Stimulated activated CD4-positive, alpha-beta T cell treated with anti-CD3 and anti-CD28 coated beads, Interleukin-4, amount 100 ng/mL, for 48 hours (primary cell): ENCODE measurements around the gene VWA5B2.
A peak's percentile ranks its signal among the peaks of the same experiment; 100 is the strongest.
"Not testable (repeated sequence)": the region's sequence is repeated elsewhere in the genome, so short reads cannot be mapped to it uniquely, and the experiment has no call there.

Source experiments
- DNase-seq, 2 donors: peaks; one replicate each; pipeline ENCODE4 v3.0.0-alpha.2; 2020; ENCODE audit warnings: low read depth in 2 of 2

Gene VWA5B2

DNA sequence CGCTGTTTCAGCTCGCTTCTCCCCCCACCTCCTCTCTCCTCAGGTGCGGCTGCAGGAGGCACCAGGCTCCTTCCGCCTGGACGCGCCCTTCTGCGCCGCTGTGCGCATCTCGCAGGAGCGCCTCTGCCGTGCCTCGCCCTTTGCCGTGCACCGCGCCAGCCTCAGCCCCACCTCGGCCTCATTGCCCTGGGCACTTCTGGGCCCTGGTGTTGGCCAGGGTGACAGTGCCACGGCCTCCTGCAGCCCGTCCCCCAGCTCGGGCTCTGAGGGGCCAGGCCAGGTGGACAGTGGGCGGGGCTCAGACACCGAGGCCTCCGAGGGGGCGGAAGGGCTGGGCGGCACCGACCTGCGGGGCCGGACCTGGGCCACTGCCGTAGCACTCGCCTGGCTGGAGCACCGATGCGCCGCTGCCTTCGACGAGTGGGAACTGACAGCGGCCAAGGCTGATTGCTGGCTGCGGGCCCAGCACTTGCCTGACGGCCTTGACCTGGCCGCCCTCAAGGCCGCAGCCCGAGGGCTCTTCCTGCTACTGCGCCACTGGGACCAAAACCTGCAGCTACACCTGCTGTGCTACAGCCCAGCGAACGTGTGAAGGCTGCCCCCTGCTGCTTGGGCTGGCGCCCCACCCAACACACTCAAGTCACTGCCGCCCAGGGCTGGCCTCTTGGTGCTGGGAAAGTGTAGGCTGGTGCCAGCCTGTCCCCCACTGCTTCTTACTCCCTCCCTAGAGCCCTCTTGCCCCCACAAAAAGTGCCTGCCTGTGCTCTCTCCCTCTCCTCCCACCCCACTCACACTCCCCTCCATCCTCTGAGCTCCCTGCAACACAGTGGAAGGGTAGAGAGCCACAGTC lies 12.3 kb downstream of the VWA5B2 start:
- DNase-seq, result no peak

DNA sequence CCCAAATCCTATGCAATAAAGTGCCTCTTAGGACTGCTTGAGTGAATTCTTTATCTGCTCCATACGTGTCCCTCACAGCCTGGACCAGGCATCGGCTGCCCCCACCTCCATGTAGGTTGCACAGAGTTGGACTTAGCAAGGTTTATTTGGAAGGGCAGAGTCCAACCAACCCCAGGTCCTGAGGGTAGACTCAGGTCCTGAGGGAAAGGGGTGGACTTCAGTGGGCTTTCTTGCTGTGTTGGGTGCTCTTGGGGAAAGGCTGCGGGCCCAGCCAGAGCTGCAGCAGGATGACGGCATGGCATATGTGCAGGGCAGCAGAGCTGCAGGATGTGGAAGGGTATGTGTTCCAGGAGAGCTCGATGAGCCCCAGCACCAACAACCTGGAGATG lies 12.9 kb downstream of the VWA5B2 start:
- DNase-seq, result no peak

DNA sequence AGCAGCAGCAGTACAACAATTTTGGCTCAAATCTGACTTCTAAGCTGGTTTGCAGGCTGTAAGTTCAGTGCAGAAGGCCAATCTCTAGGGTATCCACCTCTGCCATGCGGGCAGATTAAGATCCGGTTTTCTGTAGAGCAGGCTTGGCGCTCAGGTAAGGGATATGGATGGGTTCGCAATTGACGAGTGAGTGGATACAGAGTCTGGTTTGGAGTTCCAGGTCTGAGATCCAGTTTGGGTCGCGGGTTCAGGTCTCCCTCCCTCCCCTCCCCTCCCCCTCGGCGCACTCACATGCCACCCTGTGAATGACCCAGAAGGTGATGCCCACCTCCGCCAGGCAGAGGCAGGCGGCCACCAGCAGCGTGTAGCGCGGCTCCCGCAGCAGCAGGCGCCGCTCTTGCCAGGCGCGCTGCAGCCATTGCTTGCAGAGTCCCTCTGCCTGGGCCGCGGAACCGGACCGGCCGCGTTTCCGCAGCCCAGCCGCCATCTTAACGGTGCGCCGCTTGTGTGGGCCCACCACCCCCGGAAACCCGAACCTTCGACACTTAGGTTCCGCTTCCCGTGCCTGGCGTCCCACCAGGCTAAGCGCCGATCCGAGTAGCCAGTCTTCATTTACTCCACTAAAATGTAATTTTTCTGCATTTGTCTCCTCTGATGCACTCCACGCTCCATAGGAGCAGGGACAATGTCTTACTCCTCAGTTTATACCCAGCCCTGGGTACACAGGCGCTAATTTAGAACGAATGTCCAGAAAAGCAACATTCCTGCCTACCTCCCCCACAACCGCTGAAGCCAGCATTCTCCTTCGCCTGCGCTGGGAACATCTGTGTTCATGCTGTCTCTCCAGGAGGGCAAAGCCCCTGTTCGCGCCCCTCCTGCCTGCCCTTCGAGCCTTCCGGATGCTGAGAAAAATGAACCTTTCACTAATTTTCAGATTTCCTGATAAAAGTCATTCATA lies 19.3 kb downstream of the VWA5B2 start, which contains the start of gene ALG3:
Gene ALG3 (minus strand): TSS at position 509 of the 958 bp plus-strand sequence. CDS start 22 bp downstream, at position 487.
- peak; percentile 83 to 86 for DNase-seq

DNA sequence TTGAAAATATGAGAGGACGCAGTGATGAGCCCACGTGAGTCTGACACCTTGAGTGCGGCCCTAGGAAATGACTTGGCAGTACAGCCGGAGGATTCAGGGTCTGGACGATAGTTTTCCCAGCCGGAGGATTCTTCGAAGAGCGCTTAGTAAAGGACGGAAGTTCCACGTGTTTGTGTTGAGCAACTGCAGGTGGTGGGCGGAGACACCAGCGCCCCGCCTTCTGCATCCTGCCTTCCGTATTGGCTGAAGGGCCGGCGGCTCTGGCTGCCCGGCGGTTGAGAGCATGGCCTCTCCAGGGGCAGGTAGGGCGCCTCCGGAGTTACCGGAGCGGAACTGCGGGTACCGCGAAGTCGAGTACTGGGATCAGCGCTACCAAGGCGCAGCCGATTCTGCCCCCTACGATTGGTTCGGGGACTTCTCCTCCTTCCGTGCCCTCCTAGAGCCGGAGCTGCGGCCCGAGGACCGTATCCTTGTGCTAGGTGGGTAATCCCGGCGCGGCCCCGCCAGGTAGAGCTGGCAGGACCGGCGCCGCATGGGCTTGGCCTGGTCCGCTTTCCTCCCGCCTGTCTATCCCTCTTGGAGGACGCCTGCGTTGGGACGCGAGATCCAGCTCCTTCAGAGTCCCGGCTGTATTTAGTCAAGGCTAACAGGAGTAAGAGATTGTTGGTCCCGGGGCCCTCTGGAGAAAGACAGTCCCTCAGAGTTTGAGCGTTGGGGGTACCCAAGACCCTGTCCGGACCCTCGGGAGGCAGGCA lies 20.2 kb downstream of the VWA5B2 start, which contains the start of gene EEF1AKMT4:
Gene EEF1AKMT4 (plus strand): TSS at position 261 of the 755 bp plus-strand sequence. CDS start 23 bp downstream, at position 284.
- peak; percentile 88 to 96 for DNase-seq

DNA sequence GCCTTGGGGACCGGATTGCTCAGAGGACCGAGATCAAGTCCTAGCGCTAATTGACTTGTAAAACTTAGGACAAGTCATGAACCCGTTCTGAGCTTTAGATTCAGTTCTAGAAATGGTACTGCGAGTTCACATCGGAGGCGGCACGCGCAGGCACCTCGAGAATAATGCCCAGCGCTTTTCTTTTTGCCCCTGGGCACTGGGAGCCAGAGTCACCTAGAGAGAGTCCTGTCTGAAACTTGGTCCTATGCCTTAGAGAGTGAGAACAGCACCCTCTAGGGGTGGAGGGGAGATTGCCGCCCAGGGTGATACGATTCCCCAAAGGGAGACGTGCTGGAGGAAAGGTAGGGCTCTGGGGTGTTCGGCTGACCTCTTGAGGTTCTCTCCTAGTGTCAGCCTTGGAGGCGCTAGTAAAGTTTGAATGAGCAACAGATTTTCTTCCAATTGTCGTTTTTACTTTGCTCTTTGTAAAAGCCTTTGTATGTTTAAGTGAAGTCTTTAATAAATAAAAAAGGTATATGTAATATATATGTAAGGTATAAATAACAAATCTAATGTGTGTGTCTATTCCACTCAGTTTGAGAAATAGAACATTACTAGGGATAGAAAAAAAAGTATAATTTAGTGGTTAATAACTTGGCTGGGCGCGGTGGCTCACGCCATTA lies 20.9 kb downstream of the VWA5B2 start:
- peak; percentile 88 to 90 for DNase-seq

DNA sequence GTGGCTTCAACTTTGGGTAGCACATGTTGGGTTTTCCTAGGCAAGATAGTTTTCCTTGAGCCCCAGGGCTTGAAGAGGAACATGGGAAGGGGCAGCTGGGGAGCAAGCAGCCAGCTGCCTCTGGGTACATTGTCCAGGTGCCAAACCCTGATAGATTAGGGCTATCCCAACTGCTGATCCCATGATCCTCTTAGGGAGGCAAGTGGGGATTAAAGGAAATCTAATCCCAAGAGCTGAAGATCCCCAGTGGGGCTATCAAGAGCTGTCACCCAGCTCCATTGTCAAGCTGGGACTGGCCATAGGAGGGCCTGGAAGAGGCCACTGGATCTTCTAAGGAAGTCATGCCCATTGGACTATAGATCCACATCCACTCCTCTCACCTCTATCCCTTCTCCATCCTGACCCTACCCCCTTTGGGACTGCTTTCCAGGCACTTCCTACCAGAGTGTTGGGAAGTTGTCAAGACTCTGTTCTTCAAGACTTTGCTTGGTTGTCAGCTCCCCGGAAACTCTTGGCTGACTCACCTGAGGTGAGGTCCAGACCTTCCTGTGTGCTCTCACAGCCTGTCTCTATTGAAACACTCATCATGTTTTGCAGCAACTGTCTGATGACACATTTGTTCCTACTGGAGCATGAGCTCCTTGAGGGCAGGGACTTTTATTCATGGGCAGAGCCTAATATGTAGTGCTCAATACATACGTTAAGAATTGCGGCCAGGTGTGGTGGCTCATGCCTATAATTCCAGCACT lies 26.1 kb downstream of the VWA5B2 start:
- no peak for DNase-seq

DNA sequence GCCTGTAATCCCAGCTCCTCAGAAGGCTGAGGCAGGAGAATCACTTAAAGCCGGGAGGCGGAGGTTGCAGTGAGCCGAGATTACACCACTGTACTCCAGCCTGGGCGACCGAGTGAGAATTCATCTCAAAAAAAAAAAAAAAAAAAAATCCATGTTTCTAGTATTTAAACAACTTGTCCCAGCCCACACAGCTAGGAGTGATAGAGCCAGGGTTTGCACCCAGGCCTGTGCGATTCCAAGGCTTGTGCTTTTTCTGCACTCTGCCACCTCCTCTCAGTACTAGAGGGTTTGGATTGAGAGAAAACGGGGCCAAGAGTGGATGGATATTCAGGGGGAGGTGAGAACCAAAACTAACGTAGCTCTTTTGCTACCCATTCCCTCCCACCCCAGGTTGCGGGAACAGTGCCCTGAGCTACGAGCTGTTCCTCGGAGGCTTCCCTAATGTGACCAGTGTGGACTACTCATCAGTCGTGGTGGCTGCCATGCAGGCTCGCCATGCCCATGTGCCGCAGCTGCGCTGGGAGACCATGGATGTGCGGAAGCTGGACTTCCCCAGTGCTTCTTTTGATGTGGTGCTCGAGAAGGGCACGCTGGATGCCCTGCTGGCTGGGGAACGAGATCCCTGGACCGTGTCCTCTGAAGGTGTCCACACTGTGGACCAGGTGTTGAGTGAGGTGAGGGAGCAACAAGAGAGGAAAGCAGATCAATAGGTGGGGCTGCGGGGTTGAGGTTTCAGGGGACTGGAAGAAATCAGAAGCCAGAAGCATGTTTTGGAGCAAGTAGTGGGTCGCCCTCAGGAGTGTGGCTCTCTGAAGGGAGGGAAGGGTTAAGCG lies 27.9 kb downstream of the VWA5B2 start:
- no peak for DNase-seq

DNA sequence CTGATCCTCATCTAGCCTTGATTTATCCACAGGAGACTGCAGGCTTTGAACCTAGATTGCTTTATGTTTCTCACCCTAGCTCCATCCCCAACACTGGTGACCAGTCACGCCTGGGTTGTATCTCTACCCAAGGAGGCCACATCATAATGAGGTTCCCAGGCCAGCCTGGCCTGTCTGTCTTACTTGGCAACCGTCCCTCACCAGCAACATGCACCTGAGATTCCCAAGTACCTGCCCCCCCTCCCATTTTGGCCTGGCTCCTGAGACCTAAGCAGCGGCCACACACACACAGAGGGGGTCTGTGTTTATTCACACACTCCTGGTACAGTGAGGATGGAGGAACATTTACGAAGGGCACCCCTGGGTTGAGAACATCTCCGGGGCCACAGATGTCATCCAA lies 29.5 kb downstream of the VWA5B2 start:
- no peak for DNase-seq

DNA sequence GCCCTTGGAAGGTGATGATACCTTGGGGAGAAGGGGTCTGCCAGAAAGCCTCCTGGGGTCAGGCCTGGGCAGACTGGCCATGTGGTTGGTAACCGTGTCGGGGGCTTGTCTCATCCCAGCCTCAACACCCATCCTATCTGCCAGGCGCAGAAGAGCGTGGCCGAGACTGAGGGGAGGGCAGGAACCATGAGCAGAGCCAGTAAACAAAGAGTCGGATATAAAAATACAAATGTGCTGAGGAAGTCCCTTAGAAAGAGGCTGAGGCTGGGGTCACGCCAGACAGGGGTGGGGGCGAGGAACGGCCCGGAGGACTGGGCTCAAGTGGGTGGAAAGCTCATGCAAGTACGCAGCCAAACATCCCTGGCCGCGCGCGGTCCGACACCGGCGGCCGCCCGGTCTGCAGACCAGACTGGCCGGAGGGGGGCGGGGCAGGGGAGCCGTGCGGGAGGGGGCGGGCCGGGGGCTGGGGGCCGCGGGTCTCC lies 30.1 kb downstream of the VWA5B2 start:
- no peak for DNase-seq

DNA sequence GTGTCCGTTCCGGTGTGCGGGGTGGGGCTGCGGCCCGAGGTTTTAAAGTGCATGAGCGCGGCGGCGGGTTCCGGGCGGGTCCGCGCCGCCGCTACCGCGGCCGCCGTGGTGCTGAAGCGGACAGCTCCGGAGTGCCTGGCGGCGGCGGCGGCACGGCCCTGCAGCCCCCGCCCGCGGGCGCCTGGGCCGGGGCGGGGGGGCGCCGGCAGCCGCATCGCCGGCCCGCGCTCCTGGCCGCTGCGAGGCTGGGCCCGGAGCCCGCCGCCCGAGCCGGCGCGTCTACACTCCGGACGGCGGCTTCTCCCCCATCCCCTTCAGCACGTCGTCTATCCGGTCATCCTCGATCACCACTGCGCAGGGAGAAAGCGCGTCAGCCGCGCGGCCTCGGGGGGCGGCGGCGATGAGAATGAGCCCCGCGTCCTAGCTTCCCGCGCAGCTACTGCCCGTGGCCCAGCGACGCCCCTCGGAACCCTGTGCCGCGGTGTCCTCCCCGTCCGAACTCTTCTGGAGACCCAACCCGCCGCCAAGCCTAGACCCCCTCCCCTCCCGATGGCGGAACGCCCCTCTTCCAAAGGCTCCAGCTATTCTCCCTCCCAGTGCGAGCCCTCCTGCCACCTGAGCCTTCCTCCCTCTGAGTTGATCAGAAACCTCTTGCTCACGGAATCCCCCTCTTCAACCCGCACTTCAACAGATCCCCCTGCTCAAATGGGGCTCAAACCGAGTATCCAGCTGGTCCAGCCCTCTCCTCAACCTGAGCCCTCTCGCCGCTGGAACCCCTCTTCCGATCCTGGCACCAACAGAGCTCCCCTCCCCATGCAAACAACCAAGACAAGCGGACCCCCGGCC lies 30.7 kb downstream of the VWA5B2 start:
- no peak for DNase-seq

DNA sequence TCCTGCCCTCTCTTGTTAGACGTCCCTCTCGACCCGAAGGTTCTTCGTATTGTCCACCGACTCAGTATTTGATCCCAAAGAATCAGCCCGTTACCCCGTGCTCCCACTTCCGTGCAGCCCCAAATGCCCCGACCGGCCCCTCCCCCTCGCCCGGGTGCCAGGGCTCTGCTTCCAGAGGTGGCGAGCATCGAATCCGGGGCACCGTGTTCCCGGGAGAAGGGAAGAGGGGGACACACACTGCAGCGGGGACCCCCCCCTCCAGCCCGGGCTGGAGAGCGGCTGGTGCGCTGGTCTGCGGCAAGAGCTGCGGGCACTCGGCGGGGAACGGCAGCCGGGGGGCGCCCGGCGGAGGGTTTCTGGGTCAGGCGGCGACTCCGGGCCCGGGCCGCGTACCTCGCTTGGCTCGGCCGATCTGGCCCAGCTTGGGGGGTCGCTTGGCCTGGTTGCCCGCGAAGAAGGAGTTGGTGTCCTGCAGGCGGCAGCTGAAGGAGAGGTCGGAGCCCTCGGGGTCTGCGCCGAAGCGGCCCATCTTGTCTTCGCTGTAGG lies 31.4 kb downstream of the VWA5B2 start:
- no peak for DNase-seq

DNA sequence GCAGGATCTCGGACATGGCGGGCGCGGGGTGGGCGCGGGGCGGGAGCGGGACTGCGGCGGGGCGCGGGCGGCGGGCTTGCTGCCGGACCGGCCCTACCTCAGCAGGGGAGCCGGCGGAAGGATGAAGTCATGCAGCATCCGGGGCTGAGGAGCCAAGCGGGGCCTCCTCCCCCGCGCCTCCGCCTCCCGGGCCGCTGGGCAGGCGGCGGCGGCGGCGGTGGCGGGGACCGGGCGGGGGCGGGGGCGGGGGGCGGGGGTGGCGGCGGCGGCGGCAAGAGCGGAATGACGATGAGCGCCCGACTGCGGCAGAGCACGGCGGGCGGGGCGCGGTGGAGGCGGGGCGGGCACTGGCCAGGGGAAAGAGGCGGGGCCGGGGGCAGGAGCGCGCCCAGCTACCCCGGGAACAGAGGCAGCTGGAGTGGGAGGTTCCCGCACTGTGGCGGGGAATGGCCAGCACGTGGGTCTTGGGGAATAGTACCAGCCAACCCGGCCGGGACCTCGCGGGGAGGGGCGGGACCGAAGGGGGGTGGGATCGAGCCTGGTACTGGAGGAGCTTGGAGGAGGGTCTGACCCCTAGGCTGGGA lies 32.0 kb downstream of the VWA5B2 start, which contains the start of gene CAMK2N2:
Gene CAMK2N2 (minus strand): TSS at position 284 of the 584 bp plus-strand sequence. CDS start 268 bp downstream, at position 16.
- peak; percentile 34 to 54 for DNase-seq

DNA sequence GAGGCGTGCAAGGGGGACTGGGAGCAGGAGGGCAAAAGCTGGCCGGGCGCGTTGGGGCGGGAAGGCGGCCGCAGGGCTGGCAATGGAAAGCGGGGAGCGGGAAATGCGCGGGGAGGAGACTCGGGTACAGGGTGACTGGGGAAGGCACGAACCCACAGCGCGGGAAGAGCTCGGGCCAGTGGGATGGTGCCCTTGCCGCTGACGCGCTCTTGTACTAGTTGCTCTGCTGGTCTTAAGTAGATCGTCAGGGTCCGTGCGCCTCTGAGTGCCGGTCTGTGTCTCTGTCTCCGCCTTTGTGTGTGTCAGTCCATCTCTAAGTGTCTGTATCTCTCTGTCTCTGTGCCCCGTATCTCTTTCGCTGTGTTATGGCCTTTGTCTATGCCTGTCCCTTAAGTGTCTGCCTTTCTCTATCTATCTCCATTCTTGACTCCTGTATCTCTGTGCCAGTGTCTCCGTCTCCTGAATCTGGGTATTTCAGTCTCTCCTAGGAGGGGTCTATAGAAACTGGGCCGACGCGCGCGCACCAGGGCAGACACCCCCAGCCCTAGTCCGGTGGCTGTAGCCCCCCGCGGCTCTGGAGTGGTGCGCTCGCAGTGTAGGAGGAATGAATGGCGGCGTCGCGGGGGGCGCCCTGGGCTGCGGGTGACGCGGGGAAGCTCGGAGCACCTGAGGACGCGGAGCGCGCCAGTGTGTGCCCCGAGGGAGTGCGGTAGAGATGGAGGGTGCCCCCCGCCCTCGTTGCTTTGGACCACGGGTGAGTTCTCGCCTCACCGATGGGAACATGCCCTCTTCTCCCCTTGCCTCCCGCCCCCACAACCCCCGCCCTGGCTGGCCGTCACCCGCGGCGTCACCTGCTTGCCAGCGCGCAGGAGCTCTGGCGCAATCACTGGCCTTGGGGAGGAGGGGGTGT lies 32.7 kb downstream of the VWA5B2 start:
- no peak for DNase-seq

DNA sequence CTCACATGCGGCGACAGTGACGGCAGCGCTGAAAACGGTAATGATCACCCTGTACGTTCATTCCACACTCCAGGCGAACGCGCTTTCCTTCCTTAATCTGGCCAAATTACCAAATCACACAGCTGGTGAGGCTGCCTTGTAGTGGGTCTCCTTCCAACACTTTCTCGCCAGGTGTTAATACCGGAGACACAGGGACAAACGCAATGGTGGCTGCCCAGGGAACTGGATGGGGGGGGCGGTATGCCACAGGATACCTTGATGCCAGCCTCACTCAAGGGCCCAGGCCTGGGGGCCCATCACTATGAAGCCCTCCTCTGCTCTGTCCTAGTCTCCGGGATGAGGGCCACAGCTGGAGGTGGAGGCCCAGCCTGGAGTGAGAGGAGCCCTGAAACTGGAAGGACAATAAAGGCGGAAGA lies 33.4 kb downstream of the VWA5B2 start:
- DNase-seq, result no peak

DNA sequence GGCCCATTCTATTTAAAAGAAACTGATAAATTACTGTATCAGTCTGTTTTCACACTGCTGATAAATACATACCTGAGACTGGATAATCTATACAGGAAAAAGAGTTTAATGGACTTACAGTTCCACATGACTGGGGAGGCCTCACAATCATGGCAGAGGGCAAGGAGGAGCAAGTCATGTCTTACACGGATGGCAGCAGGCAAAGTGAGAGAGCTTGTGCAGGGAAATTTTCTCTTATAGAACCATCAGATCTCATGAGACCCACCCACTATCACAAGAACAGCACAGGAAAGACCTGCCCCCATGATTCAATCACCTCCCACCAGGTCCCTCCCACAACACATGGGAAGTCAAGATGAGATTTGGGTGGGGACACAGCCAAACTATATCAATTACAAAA lies 37.9 kb downstream of the VWA5B2 start:
- DNase-seq, result not testable (repeated sequence)

DNA sequence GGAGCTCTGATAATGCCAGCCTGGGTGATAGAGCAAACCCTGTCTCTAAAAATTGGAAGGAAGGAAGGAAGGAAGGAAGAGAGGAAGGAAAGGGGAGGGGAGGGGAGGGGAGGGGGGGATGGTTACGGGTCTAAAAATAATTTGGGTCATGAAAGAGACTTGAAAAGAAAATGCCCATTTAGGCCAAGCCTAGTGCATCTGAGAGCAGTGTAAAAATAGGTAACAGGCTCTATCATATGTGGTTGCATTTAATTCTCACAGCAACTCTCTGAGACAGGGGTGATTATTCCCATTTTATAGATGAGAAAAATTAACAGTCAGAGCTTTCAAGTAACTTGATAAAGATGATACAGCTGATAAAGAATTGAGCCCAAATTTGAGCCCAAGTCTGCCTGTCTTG lies 42.9 kb downstream of the VWA5B2 start:
- DNase-seq, result no peak

DNA sequence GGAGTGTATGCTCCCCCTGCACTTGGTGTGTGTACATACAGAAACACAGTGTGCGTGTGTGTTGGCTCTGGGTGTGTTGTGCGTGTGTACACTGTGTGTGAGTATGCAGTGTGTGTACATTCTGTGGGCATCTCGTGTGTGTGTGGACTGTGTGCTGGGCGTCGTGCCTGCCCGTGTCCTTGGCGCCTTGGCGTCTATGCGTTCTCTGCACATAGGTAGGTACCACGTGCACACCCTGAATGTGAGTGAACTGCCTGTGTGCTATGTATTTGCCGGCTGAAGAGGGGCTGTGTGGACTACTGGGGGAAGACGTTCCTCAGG lies 46.0 kb downstream of the VWA5B2 start:
- no peak for DNase-seq
